NCI-H526 treated with DMSO at 0.1 percent for 48 hours (cell line): ENCODE measurements around the gene AURKAIP1.

Experiments used
- DNase-seq: peaks from one replicate; lab custom pipeline; 2025; lab: John Stamatoyannopoulos, UW

Gene AURKAIP1

DNA sequence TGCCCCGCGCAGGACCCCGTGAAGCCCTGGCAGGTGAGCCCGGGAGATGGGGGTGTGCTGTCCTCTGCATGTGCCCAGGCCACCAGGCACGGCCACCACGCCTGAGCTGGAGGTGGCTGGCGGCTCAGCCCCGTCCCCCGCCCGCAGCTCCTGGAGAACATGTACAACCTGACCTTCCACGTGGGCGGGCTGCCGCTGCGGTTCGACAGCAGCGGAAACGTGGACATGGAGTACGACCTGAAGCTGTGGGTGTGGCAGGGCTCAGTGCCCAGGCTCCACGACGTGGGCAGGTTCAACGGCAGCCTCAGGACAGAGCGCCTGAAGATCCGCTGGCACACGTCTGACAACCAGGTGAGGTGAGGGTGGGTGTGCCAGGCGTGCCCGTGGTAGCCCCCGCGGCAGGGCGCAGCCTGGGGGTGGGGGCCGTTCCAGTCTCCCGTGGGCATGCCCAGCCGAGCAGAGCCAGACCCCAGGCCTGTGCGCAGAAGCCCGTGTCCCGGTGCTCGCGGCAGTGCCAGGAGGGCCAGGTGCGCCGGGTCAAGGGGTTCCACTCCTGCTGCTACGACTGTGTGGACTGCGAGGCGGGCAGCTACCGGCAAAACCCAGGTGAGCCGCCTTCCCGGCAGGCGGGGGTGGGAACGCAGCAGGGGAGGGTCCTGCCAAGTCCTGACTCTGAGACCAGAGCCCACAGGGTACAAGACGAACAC is 42.1 kb downstream of the AURKAIP1 start:
- DNase-seq: no peak

DNA sequence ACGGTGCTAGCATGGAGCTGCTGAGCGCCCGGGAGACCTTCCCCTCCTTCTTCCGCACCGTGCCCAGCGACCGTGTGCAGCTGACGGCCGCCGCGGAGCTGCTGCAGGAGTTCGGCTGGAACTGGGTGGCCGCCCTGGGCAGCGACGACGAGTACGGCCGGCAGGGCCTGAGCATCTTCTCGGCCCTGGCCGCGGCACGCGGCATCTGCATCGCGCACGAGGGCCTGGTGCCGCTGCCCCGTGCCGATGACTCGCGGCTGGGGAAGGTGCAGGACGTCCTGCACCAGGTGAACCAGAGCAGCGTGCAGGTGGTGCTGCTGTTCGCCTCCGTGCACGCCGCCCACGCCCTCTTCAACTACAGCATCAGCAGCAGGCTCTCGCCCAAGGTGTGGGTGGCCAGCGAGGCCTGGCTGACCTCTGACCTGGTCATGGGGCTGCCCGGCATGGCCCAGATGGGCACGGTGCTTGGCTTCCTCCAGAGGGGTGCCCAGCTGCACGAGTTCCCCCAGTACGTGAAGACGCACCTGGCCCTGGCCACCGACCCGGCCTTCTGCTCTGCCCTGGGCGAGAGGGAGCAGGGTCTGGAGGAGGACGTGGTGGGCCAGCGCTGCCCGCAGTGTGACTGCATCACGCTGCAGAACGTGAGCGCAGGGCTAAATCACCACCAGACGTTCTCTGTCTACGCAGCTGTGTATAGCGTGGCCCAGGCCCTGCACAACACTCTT is 42.8 kb downstream of the AURKAIP1 start:
- DNase-seq: no peak

DNA sequence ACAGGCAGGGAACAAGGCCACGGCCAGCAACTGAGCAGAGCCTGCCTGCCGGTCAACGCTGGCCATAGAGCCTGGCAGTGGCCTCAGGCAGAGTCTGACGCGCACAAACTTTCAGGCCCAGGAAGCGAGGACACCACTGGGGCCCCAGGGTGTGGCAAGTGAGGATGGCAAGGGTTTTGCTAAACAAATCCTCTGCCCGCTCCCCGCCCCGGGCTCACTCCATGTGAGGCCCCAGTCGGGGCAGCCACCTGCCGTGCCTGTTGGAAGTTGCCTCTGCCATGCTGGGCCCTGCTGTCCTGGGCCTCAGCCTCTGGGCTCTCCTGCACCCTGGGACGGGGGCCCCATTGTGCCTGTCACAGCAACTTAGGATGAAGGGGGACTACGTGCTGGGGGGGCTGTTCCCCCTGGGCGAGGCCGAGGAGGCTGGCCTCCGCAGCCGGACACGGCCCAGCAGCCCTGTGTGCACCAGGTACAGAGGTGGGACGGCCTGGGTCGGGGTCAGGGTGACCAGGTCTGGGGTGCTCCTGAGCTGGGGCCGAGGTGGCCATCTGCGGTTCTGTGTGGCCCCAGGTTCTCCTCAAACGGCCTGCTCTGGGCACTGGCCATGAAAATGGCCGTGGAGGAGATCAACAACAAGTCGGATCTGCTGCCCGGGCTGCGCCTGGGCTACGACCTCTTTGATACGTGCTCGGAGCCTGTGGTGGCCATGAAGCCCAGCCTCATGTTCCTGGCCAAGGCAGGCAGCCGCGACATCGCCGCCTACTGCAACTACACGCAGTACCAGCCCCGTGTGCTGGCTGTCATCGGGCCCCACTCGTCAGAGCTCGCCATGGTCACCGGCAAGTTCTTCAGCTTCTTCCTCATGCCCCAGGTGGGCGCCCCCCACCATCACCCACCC is 43.7 kb downstream of the AURKAIP1 start, which contains the start of gene TAS1R3:
TSS of gene TAS1R3 (plus strand) at position 213 of the 898 bp plus-strand sequence. CDS start at position 279, 66 bp downstream.
- peak; percentile 47 for DNase-seq

DNA sequence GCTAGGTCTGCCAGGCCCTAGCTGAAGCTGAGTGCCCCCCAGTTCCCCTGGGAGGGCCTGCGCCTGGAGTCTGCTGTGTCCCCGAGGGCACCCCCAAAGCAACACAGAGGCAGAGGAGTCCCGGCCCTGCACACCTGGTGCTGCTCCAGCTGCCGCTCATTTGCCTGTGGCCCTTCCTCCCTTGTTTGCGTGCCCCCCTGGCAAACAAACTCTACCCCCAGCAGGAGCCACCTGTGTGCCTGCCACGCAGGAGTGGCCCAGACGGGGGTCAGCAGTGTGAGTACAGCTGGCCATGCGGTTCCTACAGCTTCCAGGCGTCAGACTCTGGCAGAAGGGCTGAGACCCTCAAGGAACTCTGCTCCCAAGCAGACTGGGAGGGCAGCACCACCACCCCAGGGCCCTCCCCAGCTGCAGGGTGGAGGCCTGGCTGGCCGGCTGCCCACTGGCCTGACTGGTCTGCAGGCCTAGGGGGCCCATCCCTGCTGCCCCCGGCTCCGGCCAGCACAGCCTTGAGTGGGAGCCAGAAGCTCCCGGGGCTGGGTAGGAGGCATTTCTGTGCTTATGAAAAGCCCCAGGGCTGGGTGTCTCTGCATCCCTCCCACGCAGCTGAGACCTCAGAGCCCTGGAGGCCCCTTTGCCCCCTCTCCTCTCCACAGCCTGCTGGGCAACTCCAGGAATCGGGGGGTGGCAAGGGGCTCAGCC is 44.5 kb downstream of the AURKAIP1 start:
- peak; percentile 19 for DNase-seq

DNA sequence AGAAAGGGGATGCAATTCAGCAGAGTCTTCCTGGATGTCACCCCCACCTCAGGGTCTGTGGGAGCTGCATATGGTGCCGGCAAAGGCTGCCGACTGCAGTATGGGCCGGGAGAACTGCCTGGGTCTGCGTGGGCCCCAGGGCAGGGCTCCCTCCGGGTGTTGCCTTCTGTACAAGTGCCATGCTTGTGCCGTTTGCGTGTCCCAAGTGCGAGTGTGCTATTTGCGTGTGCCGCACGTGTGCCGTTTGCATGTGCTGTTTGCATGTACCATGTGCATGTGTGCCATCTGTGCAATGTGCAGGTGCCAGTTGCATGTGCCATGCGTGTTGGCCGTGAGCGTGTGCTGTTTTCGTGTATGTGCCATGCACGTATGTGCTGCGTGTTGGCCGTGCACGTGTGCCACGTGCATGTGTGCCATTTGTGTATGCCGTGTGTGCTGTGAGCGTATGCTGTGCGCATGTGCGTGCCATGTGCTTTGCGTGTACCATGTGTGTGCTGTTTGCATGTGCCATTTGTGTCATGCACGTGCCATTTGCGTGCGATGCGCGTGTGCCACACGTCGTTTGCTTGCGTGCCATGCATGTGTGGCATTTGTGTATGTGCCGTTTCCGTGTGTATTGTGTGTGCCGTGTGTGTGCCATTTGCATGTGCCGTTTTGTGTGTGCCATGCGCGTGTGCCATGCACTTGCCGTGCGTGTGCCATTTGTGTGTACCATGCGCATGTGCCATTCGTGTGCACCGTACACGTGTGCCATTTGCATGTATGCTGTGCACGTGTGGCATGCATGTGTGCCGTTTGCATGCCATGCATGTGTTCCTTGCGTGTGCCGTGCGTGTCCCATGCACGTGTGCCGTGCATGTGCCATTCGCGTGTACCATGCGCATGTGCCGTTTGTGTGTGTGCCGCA is 45.5 kb downstream of the AURKAIP1 start:
- DNase-seq: no peak

DNA sequence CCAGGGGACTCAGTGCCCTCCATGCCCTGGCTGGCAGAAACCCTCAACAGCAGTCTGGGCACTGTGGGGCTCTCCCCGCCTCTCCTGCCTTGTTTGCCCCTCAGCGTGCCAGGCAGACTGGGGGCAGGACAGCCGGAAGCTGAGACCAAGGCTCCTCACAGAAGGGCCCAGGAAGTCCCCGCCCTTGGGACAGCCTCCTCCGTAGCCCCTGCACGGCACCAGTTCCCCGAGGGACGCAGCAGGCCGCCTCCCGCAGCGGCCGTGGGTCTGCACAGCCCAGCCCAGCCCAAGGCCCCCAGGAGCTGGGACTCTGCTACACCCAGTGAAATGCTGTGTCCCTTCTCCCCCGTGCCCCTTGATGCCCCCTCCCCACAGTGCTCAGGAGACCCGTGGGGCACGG is 46.8 kb downstream of the AURKAIP1 start:
- no peak for DNase-seq

DNA sequence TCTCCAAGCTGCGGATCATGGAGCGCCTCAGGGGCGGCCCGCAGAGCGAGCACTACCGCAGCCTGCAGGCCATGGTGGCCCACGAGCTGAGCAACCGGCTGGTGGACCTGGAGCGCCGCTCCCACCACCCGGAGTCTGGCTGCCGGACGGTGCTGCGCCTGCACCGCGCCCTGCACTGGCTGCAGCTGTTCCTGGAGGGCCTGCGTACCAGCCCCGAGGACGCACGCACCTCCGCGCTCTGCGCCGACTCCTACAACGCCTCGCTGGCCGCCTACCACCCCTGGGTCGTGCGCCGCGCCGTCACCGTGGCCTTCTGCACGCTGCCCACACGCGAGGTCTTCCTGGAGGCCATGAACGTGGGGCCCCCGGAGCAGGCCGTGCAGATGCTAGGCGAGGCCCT is 47.7 kb downstream of the AURKAIP1 start:
- DNase-seq: no peak

DNA sequence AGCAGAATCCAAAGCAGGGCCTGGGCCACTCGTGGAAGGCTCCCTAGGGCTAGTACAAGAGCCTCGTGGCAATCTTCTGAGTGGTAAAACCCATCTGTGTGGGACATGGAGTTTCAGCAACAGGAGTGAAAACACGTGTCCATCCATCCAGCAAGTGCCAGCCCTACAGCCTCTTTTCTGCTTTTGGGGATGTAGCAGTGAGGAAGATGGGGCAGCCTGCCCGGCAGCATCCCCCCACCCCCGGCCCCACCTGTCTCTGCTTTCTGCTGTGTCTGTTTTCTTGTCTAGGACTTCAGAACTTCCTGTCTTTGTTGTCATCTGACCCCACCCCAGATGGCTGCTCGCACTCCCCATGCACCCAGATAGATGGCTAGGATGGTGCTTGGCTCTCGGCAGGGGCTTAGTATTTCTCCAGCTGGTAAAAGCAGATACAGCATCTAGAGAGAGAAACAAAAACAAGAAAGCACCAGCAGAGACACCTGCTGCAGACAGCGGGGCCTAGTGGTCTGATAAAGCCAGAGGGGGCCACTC is 48.9 kb downstream of the AURKAIP1 start:
- DNase-seq: no peak

DNA sequence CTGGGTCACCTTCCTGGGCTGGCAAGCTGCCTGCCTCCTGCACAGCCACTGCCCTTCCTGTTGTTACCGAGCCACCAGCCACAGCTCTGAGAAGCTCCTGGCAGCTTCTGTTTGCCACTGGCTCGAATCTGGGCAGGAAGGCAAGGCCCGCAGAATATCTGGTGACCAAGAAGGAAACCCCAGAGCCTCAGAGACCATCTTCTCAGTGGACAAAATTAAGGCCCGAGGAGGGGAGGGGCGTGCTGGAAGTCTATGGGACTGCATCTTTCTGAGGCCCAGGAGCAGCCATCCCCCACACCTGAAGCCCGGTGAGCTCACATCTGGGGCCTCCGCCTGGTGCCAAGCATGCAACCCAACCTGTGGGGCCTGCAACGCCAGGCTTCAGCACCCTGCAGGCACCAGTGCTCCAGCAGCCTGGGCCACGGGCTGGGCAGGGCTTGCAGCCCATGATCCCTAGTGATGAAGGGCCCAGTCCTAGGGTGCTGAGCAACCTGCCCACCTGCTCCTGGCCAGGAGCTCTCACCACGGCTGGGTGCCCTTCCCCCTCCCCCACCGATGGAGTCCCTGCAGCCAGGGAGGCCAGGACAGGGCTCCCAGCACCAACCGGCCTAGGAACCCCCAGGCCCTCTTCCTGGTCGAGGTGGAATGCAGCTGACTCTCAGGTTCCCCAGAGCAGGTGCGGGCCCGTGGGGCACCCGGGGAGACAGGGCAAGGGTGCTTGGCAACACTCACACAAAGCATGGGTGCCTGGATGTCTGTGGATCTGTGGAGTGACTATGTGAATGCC is 49.5 kb downstream of the AURKAIP1 start:
- no peak for DNase-seq

DNA sequence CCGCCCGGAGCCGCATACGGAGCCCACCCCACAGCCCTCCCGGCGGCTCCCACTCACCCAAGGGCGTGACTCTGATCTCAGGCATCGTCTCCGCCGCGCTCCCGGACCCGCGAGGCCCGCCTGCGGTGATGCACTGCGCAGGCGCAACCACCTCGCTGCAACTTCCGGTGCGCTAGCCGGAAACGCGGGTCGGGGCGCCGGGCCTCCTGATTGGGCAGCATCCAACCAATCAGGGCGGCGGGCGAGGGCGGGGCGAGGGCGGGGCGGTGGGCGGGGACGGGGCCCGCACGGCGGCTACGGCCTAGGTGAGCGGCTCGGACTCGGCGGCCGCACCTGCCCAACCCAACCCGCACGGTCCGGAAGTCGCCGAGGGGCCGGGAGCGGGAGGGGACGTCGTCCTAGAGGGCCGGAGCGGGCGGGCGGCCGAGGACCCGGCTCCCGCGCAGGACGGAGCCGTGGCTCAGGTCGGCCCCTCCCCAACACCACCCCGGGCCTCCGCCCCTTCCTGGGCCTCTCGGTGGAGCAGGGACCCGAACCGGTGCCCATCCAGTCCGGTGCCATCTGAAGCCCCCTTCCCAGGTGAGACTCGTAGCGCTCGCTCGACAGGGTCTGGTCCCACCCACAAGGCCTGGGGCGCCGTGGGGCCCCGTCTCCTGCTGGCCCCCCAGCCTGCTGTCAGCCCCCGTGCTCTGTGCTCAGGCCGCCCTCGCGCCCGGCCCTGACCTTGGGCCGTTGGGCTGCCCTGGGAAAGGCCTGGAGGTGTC is 50.3 kb downstream of the AURKAIP1 start, which contains the start of the genes CPTP and INTS11:
TSS of gene CPTP (plus strand) at position 279 of the 764 bp plus-strand sequence. CDS start 2,109 bp downstream, outside the sequence.
TSS of gene INTS11 (minus strand) at position 137 of the 764 bp plus-strand sequence. CDS start at position 85, 52 bp downstream.
- DNase-seq: peak; percentile 73

DNA sequence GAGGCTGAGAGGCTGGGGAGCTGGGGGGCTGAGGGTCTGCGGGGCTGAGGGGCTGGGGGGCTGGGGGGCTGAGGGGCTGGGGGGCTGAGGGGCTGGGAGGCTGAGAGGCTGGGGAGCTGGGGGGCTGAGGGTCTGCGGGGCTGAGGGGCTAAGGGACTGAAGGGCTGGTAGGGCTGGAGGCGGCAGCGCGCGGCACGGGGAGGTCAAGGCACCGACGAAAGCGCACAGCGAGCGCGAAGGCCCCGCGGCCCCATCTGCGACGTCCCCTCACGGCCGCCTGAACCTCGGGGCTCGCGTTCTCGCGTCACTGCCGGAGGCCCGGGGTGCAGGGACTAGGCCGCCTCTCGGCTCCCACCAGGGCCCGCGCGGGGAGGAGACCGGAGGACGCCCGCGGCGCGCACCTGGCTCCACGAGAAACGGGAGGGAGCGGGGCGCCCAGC is 50.9 kb downstream of the AURKAIP1 start:
- no peak for DNase-seq
